Measurements from ENCODE around the gene ZNF521.

DNA sequence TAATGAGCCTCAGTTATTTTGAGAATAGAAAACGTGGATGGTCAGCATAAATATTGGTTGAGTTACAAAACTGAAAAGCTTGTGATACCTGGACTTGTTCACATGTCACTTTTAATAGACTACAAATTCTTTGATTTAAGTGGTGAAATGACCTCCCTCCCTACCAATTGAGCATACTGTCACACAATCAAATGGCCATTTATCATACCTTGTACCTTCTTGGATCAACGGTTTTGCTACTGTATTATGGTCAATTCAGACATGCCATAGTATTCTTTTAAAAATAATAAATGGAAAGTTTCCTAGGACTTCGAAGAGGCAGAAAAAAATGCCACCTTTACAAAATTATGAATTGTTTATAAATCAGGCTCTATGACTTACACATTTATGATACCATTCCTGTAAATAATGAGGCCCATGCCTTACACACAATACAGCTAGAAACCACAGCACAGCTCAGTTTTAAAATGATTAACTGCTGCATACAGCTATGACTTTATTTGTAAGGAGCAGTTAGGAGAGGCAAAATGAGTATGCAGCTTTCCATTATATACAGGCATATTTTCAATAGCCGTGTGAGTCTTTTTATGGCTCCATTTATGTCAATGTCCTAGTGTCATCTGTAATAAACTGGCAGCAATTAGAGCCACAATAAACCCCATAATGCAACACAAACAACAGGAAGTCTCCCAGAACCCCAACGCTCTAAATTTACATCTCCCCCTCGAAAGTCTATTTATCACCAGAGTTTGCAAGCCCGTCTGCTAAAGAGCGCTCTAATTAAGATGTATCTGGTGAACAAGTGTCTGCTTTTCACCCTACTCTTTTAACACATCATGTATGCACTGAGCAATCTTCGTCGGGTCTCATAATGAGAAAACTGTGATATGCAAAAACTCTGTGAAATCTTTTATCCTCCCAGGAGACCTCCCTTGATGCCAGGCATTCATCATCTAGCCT, 176.1 kb downstream of the ZNF521 start:
- TF ChIP-seq EZH2 (IDR thresholded peaks at IDR 0.05; ENCODE audit: low read length, unreplicated experiment) = no peak
- TF ChIP-seq, protein P1, sequence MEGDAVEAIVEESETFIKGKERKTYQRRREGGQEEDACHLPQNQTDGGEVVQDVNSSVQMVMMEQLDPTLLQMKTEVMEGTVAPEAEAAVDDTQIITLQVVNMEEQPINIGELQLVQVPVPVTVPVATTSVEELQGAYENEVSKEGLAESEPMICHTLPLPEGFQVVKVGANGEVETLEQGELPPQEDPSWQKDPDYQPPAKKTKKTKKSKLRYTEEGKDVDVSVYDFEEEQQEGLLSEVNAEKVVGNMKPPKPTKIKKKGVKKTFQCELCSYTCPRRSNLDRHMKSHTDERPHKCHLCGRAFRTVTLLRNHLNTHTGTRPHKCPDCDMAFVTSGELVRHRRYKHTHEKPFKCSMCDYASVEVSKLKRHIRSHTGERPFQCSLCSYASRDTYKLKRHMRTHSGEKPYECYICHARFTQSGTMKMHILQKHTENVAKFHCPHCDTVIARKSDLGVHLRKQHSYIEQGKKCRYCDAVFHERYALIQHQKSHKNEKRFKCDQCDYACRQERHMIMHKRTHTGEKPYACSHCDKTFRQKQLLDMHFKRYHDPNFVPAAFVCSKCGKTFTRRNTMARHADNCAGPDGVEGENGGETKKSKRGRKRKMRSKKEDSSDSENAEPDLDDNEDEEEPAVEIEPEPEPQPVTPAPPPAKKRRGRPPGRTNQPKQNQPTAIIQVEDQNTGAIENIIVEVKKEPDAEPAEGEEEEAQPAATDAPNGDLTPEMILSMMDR (conservative IDR thresholded peaks at IDR 0.05; ENCODE audit: low read depth, low read length) = no peak
